ENCODE data around the gene FKTN.

Gene FKTN

GRCh38 chr9:105633411-105633810 is 75.5 kb downstream of the FKTN start:
- Histone ChIP-seq H3K4me3 (ENCODE audit: extremely low read depth, insufficient read depth, low read length, poor library complexity, severe bottlenecking) (no peak overlapping the region), H3K4me1 (ENCODE audit: control insufficient read depth, insufficient read depth, low read length, poor library complexity, severe bottlenecking) (no peaks in the 10 kb centered on the region), H3K9me3 (ENCODE audit: control insufficient read depth, low read length) (no peaks in the 10 kb centered on the region), H3K36me3 (ENCODE audit: control insufficient read depth, insufficient read depth, low read length) (no peaks in the 10 kb centered on the region), H3K27ac (ENCODE audit: low read depth, low read length, severe bottlenecking) (no peak overlapping the region)
- 87 to 90% methylated on average over 2 to 3 of the region's 3 CpGs for WGBS, 2 experiments (ENCODE audit: insufficient coverage in 2 of 2)

- H3K9me3 ChIP-seq (ENCODE audit: control insufficient read depth, low read length): no peaks in the 10 kb centered on the region
- H3K36me3 ChIP-seq (ENCODE audit: control insufficient read depth, insufficient read depth, low read length): no peaks in the 10 kb centered on the region
- H3K27ac ChIP-seq (ENCODE audit: low read depth, low read length, severe bottlenecking): no peak overlapping the region
- H3K4me3 ChIP-seq (ENCODE audit: extremely low read depth, insufficient read depth, low read length, poor library complexity, severe bottlenecking): no peak overlapping the region
- H3K4me1 ChIP-seq (ENCODE audit: control insufficient read depth, insufficient read depth, low read length, poor library complexity, severe bottlenecking): no peaks in the 10 kb centered on the region
- WGBS, 2 experiments (ENCODE audit: insufficient coverage in 2 of 2): 86 to 100% methylated on average over 1 of the region's 1 CpG
These were observed 78.4 kb downstream of the FKTN start for GRCh38 chr9:105636331-105636730.

GRCh38 chr9:105637787-105638395 is 80.0 kb downstream of the FKTN start:
- H3K27ac ChIP-seq (ENCODE audit: low read depth, low read length, severe bottlenecking): no peak overlapping the region
- 91 to 100% methylated on average over 1 to 4 of the region's 4 CpGs for WGBS, 2 experiments (ENCODE audit: insufficient coverage in 2 of 2)

GRCh38 chr9:105639936-105640335 is 82.0 kb downstream of the FKTN start:
- Histone ChIP-seq H3K36me3 (ENCODE audit: control insufficient read depth, insufficient read depth, low read length) (no peaks in the 10 kb centered on the region), H3K4me3 (ENCODE audit: extremely low read depth, insufficient read depth, low read length, poor library complexity, severe bottlenecking) (no peak overlapping the region), H3K9me3 (ENCODE audit: control insufficient read depth, low read length) (no peaks in the 10 kb centered on the region), H3K4me1 (ENCODE audit: control insufficient read depth, insufficient read depth, low read length, poor library complexity, severe bottlenecking) (no peaks in the 10 kb centered on the region), H3K27ac (ENCODE audit: low read depth, low read length, severe bottlenecking) (no peak overlapping the region)

More at GRCh38 chr9:105637787-105638395, 80.0 kb downstream of the FKTN start:
- no peaks in the 10 kb centered on the region for H3K9me3 ChIP-seq (ENCODE audit: control insufficient read depth, low read length)
- H3K36me3 ChIP-seq (ENCODE audit: control insufficient read depth, insufficient read depth, low read length): no peaks in the 10 kb centered on the region
- no peaks in the 10 kb centered on the region for H3K4me1 ChIP-seq (ENCODE audit: control insufficient read depth, insufficient read depth, low read length, poor library complexity, severe bottlenecking)
- H3K4me3 ChIP-seq (ENCODE audit: extremely low read depth, insufficient read depth, low read length, poor library complexity, severe bottlenecking): no peak overlapping the region

- Histone ChIP-seq H3K9me3 (ENCODE audit: control insufficient read depth, low read length) (no peaks in the 10 kb centered on the region), H3K36me3 (ENCODE audit: control insufficient read depth, insufficient read depth, low read length) (no peaks in the 10 kb centered on the region), H3K27ac (ENCODE audit: low read depth, low read length, severe bottlenecking) (no peak overlapping the region), H3K4me1 (ENCODE audit: control insufficient read depth, insufficient read depth, low read length, poor library complexity, severe bottlenecking) (peaks cover 14% of the 10 kb centered on the region), H3K4me3 (ENCODE audit: extremely low read depth, insufficient read depth, low read length, poor library complexity, severe bottlenecking) (no peak overlapping the region)
These were observed 85.9 kb downstream of the FKTN start for GRCh38 chr9:105643795-105644194.

GRCh38 chr9:105646879-105647594 is 89.1 kb downstream of the FKTN start:
- Histone ChIP-seq H3K36me3 (ENCODE audit: control insufficient read depth, insufficient read depth, low read length) (no peaks in the 10 kb centered on the region), H3K9me3 (ENCODE audit: control insufficient read depth, low read length) (no peaks in the 10 kb centered on the region), H3K4me3 (ENCODE audit: extremely low read depth, insufficient read depth, low read length, poor library complexity, severe bottlenecking) (no peak overlapping the region), H3K27ac (ENCODE audit: low read depth, low read length, severe bottlenecking) (peak overlapping the region; percentile 48), H3K4me1 (ENCODE audit: control insufficient read depth, insufficient read depth, low read length, poor library complexity, severe bottlenecking) (peaks cover 14% of the 10 kb centered on the region)
- 81 to 100% methylated on average over 3 to 6 of the region's 7 CpGs for WGBS, 2 experiments (ENCODE audit: insufficient coverage in 2 of 2)

GRCh38 chr9:105647595-105648349 is 89.8 kb downstream of the FKTN start:
- no peak overlapping the region for H3K4me3 ChIP-seq (ENCODE audit: extremely low read depth, insufficient read depth, low read length, poor library complexity, severe bottlenecking)
- H3K4me1 ChIP-seq (ENCODE audit: control insufficient read depth, insufficient read depth, low read length, poor library complexity, severe bottlenecking): peaks cover 14% of the 10 kb centered on the region
- H3K9me3 ChIP-seq (ENCODE audit: control insufficient read depth, low read length): no peaks in the 10 kb centered on the region
- no peaks in the 10 kb centered on the region for H3K36me3 ChIP-seq (ENCODE audit: control insufficient read depth, insufficient read depth, low read length)
- H3K27ac ChIP-seq (ENCODE audit: low read depth, low read length, severe bottlenecking): peak overlapping the region; percentile 48
- 69 to 92% methylated on average over 2 to 9 of the region's 12 CpGs for WGBS, 2 experiments (ENCODE audit: insufficient coverage in 2 of 2)

GRCh38 chr9:105651806-105652205 is 93.9 kb downstream of the FKTN start:
- Histone ChIP-seq H3K9me3 (ENCODE audit: control insufficient read depth, low read length) (no peaks in the 10 kb centered on the region), H3K36me3 (ENCODE audit: control insufficient read depth, insufficient read depth, low read length) (no peaks in the 10 kb centered on the region), H3K27ac (ENCODE audit: low read depth, low read length, severe bottlenecking) (no peak overlapping the region), H3K4me3 (ENCODE audit: extremely low read depth, insufficient read depth, low read length, poor library complexity, severe bottlenecking) (no peak overlapping the region), H3K4me1 (ENCODE audit: control insufficient read depth, insufficient read depth, low read length, poor library complexity, severe bottlenecking) (peaks cover 15% of the 10 kb centered on the region)
- WGBS, 2 experiments (ENCODE audit: insufficient coverage in 2 of 2): 51 to 60% methylated on average over 1 to 4 of the region's 4 CpGs

GRCh38 chr9:105656131-105656921 is 98.4 kb downstream of the FKTN start:
- peak overlapping the region; percentile 50 for H3K4me3 ChIP-seq (ENCODE audit: extremely low read depth, insufficient read depth, low read length, poor library complexity, severe bottlenecking)
- H3K9me3 ChIP-seq (ENCODE audit: control insufficient read depth, low read length): no peaks in the 10 kb centered on the region
- peaks cover 5% of the 10 kb centered on the region for H3K4me1 ChIP-seq (ENCODE audit: control insufficient read depth, insufficient read depth, low read length, poor library complexity, severe bottlenecking)
- WGBS, 2 experiments (ENCODE audit: insufficient coverage in 2 of 2): 5 to 6% methylated on average over 64 to 71 of the region's 75 CpGs
- no peaks in the 10 kb centered on the region for H3K36me3 ChIP-seq (ENCODE audit: control insufficient read depth, insufficient read depth, low read length)
- no peak overlapping the region for H3K27ac ChIP-seq (ENCODE audit: low read depth, low read length, severe bottlenecking)

GRCh38 chr9:105658351-105658750 is 100.4 kb downstream of the FKTN start:
- no peak overlapping the region for H3K4me3 ChIP-seq (ENCODE audit: extremely low read depth, insufficient read depth, low read length, poor library complexity, severe bottlenecking)

More at GRCh38 chr9:105658351-105658750, 100.4 kb downstream of the FKTN start:
- H3K9me3 ChIP-seq (ENCODE audit: control insufficient read depth, low read length): no peaks in the 10 kb centered on the region
- peaks cover 5% of the 10 kb centered on the region for H3K4me1 ChIP-seq (ENCODE audit: control insufficient read depth, insufficient read depth, low read length, poor library complexity, severe bottlenecking)
- H3K27ac ChIP-seq (ENCODE audit: low read depth, low read length, severe bottlenecking): no peak overlapping the region
- H3K36me3 ChIP-seq (ENCODE audit: control insufficient read depth, insufficient read depth, low read length): no peaks in the 10 kb centered on the region
- no CpG with 5 or more reads among the region's 2 CpGs for WGBS, 2 experiments (ENCODE audit: insufficient coverage in 2 of 2)
